Measurements from ENCODE around the gene ZNF846.
"Not testable (repeated sequence)": the region's sequence is repeated elsewhere in the genome, so short reads cannot be mapped to it uniquely, and the experiment has no call there.

- TF ChIP-seq, protein P1, sequence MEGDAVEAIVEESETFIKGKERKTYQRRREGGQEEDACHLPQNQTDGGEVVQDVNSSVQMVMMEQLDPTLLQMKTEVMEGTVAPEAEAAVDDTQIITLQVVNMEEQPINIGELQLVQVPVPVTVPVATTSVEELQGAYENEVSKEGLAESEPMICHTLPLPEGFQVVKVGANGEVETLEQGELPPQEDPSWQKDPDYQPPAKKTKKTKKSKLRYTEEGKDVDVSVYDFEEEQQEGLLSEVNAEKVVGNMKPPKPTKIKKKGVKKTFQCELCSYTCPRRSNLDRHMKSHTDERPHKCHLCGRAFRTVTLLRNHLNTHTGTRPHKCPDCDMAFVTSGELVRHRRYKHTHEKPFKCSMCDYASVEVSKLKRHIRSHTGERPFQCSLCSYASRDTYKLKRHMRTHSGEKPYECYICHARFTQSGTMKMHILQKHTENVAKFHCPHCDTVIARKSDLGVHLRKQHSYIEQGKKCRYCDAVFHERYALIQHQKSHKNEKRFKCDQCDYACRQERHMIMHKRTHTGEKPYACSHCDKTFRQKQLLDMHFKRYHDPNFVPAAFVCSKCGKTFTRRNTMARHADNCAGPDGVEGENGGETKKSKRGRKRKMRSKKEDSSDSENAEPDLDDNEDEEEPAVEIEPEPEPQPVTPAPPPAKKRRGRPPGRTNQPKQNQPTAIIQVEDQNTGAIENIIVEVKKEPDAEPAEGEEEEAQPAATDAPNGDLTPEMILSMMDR (IDR thresholded peaks at IDR 0.05) = not testable (repeated sequence)
- not testable (repeated sequence) for TF ChIP-seq POLR2A (IDR thresholded peaks at IDR 0.05); POLR2AphosphoS5 (IDR thresholded peaks at IDR 0.05; ENCODE audit: insufficient read depth in 1 of 2, low read depth in 1 of 2)
Observed at GRCh38 chr19:9788604-9789003, 20.1 kb upstream of the ZNF846 start.
